Subcutaneous adipose tissue (tissue), 4 donors: Measurements from ENCODE around the gene HOXA4. TPM values are rescaled to one million over a fixed set of nuclear protein-coding genes. Genes with fewer than 3 reads are reported as not detected.

ENCODE experiments used
- CTCF ChIP-seq: fragments of 450-650 bp; IDR thresholded peaks from one replicate; pipeline ENCODE4 v1.5.1; 2016; ENCODE audit warnings: low read depth, mild to moderate bottlenecking, control low read depth, antibody characterized with exemption, moderate library complexity
- total RNA-seq, 4 donors: library from RNA; depleted of rRNA; stranded (reverse); fragments of >200 nt; gene quantifications; one replicate each; pipeline ENCODE4 v1.1.0, GENCODE V29; 2016

HOXA4 gene
- total RNA-seq, 4 donors from 2014 or later: 1.2 to 2.4 (median 1.5) TPM; not detected in 1

DNA sequence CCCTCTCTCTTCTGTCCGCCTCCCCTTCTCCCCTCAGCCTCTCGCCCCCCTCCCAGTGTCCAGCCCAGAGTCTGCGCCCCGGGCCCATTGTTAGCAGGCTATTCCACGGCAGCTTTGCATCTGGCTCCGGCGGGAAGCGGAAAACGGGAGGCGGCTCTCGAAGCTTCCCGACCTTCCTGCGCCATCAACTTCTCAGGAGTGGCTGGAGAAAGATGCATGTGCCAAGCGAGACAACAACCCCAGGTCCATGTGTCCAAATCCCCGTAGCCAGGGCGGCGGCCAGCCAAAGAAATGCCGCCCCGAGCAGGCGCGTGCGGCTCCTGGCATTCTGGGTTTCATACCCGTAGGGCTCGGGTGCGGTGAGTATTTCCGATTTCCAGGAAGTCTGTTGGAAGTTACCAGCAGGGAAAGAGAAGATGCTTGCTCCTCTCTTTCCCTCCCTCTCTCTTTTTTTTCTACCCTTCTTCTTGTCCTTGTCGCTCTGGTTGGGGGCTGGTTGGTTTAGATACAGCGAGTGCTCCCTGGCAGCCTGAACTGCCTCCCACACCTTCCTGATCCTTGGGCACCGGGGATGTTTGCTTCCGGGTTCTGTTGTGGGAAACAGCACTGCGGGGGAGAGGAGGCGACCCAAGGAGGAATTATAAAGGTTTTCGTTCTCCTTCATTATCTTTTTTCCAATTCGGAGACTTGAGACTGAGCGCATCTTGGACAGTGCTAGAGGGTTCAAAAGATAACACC, 26.9 kb downstream of the HOXA4 start:
- no peak for TF ChIP-seq CTCF

GRCh38 chr7:27102581-27103442, 27.7 kb downstream of the HOXA4 start, which contains the start of gene HOXA2:
Gene HOXA2, minus strand, starts transcription at chr7:27102683. Its CDS starts 183 bp downstream, at chr7:27102500.
- no peak for TF ChIP-seq CTCF

- TF ChIP-seq CTCF: no peak
Observed at GRCh38 chr7:27101957-27102580, 28.5 kb downstream of the HOXA4 start.

GRCh38 chr7:27101171-27101956, 29.2 kb downstream of the HOXA4 start:
- TF ChIP-seq CTCF: no peak

DNA sequence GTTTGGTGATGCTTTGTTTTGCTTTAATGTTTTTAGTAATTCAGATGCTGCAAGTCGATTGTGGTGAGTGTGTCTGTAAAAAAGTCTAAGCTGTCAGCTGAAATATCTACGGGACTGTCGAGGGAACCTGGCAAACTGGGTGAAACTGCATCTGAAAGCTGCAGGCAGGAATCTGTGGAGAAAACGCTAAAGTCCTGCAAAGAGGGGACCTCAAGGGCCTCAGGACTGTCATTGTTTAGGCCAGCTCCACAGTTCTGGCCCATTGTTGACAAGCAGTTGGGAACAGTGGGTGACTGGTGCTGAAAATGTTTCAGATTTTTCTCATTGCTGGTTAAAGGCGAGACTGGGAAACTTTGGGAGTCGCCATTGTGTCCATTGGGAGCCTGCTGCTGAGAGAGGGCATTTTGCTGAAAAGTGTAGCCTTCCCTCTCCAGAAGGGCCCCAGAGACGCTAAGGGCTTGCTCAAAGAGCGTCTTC, 29.8 kb downstream of the HOXA4 start:
- no peak for TF ChIP-seq CTCF

- TF ChIP-seq CTCF: no peak
Observed at GRCh38 chr7:27099453-27100370, 30.8 kb downstream of the HOXA4 start.
